NCI-H524 treated with DMSO at 0.1 percent for 48 hours (cell line): ENCODE measurements around the gene PROCR.
A peak's percentile ranks its signal among the peaks of the same experiment; 100 is the strongest.
"Not testable (repeated sequence)": the region's sequence is repeated elsewhere in the genome, so short reads cannot be mapped to it uniquely, and the experiment has no call there.

Source experiments
- DNase-seq: peaks from one replicate; lab custom pipeline; 2025; lab: John Stamatoyannopoulos, UW

The PROCR gene

GRCh38 chr20:35171753-35172433, at the start of gene PROCR:
TSS of gene PROCR (plus strand) at chr20:35172072. CDS start at chr20:35172155, 83 bp downstream.
- DNase-seq, result peak; percentile 35

- DNase-seq, result no peak
Observed at GRCh38 chr20:35122756-35123405, 49.0 kb upstream of the PROCR start.

- no peak for DNase-seq
Observed at GRCh38 chr20:35125753-35126152, 46.1 kb upstream of the PROCR start.

GRCh38 chr20:35129647-35130069, 42.2 kb upstream of the PROCR start:
- DNase-seq, result no peak

GRCh38 chr20:35131934-35132333, 39.9 kb upstream of the PROCR start:
- DNase-seq, result no peak

- DNase-seq, result no peak
Observed at GRCh38 chr20:35133031-35133430, 38.8 kb upstream of the PROCR start.

GRCh38 chr20:35133735-35134134, 38.1 kb upstream of the PROCR start:
- DNase-seq, result no peak

GRCh38 chr20:35134472-35134871, 37.4 kb upstream of the PROCR start:
- no peak for DNase-seq

GRCh38 chr20:35134880-35135279, 37.0 kb upstream of the PROCR start:
- no peak for DNase-seq

GRCh38 chr20:35135867-35136586, 35.8 kb upstream of the PROCR start:
- no peak for DNase-seq

- no peak for DNase-seq
Observed at GRCh38 chr20:35144694-35145093, 27.2 kb upstream of the PROCR start.

- DNase-seq, result peak; percentile 35
Observed at GRCh38 chr20:35145141-35145564, 26.7 kb upstream of the PROCR start.

- DNase-seq, result no peak
Observed at GRCh38 chr20:35146299-35146919, 25.5 kb upstream of the PROCR start.

- peak; percentile 63 for DNase-seq
Observed at GRCh38 chr20:35146920-35147574, 24.8 kb upstream of the PROCR start, which contains the start of gene EDEM2. TSS of gene EDEM2 (minus strand) at chr20:35147336. CDS start at chr20:35147258, 78 bp downstream.

- not testable (repeated sequence) for DNase-seq
Observed at GRCh38 chr20:35147575-35148071, 24.2 kb upstream of the PROCR start.

GRCh38 chr20:35150846-35151579, 20.9 kb upstream of the PROCR start:
- no peak for DNase-seq

- DNase-seq, result no peak
Observed at GRCh38 chr20:35151736-35152135, 20.1 kb upstream of the PROCR start.

GRCh38 chr20:35155936-35156335, 15.9 kb upstream of the PROCR start:
- DNase-seq, result no peak

GRCh38 chr20:35156978-35157377, 14.9 kb upstream of the PROCR start:
- DNase-seq, result no peak

- not testable (repeated sequence) for DNase-seq
Observed at GRCh38 chr20:35160341-35160740, 11.5 kb upstream of the PROCR start.

GRCh38 chr20:35164531-35164930, 7.3 kb upstream of the PROCR start:
- not testable (repeated sequence) for DNase-seq
